ENCODE measurements around the gene CAMTA1.

GRCh38 chr1:7462617-7463016 is 677.4 kb downstream of the CAMTA1 start:
- TF ChIP-seq POLR2A (IDR thresholded peaks at IDR 0.05) (no peak), CTCF (IDR thresholded peaks at IDR 0.05) (no peak)
